ENCODE data around the gene TMX4. TPM values are rescaled to one million over a fixed set of nuclear protein-coding genes. Genes with fewer than 3 reads are reported as not detected.

The TMX4 gene
- 21.6 and 27.3 TPM in 2 replicates for total RNA-seq

DNA sequence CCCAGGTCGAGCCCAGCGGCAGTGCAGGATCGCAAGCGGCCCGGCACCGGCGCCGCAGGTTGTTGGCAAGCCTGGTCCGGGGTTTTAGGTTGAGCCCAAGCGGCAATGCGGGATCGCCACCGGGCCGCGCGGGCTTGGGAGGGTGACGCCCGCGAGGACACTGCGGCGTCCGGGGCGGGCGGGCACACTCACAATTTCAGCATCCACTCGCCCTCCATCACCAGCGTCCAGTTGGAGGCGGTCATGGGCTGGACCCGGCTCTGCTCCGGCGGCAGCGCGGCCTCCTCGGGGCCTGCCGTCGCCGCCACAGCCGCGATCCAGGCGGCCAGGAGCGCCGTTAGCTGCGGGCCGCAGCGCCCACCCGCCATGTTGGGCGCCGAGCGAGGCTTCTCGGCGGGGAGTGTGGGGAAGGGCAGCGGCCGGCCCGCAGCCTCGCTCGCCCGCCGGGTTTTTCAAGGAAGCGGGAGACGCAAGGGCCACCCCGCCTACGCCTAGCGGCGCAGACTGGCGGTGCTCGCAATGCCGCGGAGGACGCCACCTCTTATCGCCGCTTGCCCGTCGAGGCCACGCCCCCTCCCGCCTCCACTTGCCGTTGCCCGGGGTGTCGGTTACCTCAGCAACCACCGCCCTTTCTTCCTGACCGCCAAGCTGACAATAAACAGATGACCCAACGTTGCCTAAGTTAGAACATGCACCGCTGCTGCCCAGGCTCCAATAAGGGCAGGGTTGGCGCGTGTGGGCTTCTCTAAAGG is at the start of gene TMX4:
TMX4 (minus strand) TSS at position 516 of the 752 bp plus-strand sequence; CDS start at position 368, 148 bp downstream.

GRCh38 chr20:7940341-7940740 is 79.2 kb downstream of the TMX4 start, which contains the start of gene HAO1:
Gene HAO1, minus strand, starts transcription at chr20:7940458. Its CDS starts 36 bp downstream, at chr20:7940422.

Other genes with a start within 250 kb of the TMX4 start
- not detected in 2 replicates for gene HAO1, start 79.3 kb downstream of the TMX4 start, total RNA-seq
- gene PLCB1, start 112.5 kb upstream of the TMX4 start, total RNA-seq = 43.8 and 69.0 TPM in 2 replicates

Data from vein endothelial cell (primary cell).